Erythroblast (primary cell): Measurements from ENCODE around the gene NEUROD2.

Experiments used
- GATA1 ChIP-seq: IDR thresholded peaks from 2 replicates; pipeline ENCODE4 v1.6.1; 2011; ENCODE audit warnings: low read depth, mild to moderate bottlenecking, control low read depth, low read length, moderate library complexity
- POLR2A ChIP-seq: IDR thresholded peaks from 2 replicates; pipeline ENCODE4 v1.6.1; 2011; ENCODE audit warnings: mild to moderate bottlenecking, low read length

GRCh38 chr17:39617446-39618245 lies 9.9 kb upstream of the NEUROD2 start:
- TF ChIP-seq POLR2A (no peak), GATA1 (no peak)
